ENCODE data around the gene STYXL2.
A peak's percentile ranks its signal among the peaks of the same experiment; 100 is the strongest.

The STYXL2 gene

DNA sequence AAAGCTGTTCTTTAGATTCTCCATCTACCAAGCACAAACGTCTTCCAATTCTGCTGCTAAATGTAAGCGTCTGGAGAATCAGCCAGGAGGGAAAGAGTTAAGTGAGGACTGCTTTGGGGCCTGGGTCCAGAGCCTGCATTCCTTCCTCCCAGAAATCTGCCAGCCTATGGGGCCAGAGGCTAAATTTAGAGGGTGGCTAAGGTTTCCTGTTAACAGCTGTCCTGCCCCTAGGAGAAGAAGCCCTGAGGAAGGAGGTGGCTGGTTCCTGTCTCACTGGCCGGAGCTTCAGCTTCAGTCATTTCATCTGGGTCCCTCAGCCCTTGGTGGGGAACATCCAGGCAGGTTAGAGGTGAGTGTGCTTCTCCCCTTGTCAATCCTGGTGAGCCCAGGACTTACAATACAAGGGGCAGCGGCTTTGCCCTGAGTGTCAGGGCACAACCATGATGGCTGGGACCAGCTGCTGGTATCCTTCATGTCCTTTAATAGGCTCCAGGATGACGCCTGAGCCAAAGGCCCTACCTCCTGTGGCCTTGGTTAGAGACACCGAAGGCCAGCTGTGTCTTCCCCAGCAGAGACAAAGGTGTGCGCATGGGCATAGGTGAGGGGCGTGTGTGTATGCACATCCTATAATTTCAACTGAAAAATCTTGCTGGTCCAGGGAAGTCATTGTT is at the start of gene STYXL2:
Gene STYXL2 (plus strand): TSS at position 230 of the 671 bp plus-strand sequence. CDS start 775 bp downstream, outside the sequence.
- DNase-seq (ENCODE audit: low read depth in 2 of 2, low spot score in 1 of 2): no peak

DNA sequence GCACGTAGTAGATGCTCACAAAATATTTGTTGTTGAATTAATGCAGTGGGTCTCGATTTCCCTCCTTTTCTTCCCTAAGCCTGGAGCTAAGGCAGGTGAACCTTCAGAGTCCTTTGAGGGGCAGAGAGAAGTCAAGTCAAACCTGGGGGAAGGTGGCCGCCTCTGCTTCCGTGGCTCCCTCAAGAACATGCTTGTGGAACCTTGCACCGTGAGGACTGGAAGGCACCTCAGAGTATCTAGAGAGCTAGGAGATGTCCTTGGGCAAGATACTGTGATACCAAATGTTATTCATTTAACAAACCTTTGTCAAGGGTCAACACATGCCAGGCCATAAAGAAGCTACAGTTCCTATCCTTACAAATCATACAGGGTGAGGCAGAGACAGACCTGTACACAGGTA is 42.0 kb upstream of the STYXL2 start:
- no peak for DNase-seq (ENCODE audit: low read depth in 2 of 2, low spot score in 1 of 2)

DNA sequence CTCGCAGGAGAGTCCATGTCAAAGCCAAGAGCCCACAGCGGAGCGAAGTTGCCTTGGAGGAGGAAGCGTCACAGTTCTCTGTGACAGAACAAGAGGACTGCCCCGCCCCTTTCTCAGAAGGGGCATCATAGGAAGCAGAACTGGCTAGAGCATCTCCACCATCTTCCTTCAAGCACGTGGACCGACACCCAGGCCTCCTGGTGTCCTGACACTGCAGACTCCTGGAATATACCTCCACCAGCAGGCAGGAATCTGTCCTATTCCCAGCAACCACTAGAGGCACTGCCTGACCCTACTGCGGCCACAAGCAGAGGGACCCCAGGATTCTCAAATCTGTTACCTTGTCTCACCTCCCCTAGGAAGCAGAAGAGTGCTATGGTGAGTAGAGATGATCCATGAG is 41.5 kb upstream of the STYXL2 start:
- DNase-seq (ENCODE audit: low read depth in 2 of 2, low spot score in 1 of 2): no peak

DNA sequence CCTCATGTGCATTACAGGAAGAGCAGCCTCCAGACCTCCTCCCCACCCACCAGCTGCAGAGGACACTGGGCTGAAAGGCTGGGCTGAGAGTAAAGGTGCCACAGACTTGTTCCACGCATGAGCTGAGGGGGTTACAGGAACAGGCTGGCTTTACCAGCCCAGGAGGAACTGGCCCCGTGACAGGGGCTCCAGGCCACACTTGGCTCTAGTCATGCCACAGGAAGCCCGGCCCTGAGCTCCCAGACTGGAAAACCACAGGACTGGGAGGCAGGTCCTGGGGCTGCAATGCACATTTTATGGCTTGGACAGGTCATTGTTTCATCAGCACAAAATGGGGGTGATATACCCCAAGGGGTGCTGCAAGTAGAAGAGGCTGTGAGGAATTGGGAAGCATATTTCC is 39.3 kb upstream of the STYXL2 start:
- DNase-seq (ENCODE audit: low read depth in 2 of 2, low spot score in 1 of 2): no peak

DNA sequence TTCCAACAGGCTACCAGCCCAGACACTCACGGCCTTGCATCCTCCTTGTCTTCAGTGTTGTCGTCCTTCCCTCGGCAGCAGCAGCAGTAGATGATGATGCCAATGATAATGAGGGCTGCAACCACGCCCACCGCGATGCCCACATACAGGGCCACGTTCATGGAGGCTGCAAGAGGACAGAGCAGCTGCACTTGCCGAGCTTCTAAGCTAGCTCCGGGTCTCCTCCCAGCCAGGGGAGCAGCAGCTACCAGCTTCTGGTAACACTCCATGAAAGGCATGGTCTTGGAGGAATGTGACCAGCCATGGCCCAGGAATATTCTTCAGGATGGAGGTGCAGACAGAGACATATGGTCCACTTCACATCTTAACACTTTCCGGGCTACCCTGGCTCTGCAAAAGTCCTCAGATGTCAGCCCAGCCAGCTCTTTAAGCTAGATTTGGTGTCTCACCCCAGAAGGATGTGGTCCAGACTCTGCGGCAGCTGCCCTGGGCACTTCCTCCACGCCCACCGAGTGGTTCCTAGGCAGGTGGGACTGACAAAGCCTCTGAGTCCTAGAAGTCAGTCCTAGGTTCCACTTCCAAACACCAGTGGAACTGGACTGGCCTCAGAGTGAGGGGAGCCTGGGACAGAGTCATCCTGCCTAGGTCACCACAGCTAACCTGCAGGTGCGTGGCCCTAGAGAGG is 38.8 kb upstream of the STYXL2 start:
- DNase-seq (ENCODE audit: low read depth in 2 of 2, low spot score in 1 of 2): no peak

DNA sequence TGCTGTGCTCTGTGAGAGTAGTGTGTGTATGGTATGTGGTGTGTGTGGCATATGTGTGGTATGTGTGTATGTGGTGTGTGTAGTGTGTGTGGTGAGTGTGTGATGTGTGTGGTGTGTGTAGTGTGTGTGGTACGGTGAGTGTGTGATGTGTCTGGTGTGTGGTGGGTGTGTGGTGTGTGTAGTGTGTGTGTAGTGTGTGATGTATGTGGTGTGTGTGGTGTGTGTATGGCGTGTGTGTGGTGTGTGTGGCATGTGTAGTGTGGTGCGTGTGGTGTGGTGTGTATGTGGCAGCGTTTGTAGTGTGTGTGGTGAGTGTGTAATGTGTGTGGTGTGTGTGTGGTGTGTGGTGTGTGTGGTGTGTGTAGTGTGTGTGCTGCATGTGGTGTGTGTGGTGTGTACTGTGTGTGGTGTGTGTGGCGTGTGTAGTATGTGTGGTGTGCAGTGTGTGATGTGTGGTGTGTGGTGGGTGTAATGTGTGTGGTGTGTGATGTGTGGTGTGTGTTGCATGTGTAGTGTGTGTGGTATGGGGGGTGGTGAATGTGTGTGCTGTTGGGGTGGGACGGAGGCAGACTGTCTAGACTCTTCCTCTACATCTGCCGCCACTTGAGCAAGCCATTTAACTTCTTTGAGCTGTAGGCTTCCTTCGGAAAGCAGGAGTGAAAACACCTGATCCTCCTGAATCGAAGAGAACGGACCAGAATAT is 37.2 kb upstream of the STYXL2 start:
- DNase-seq (ENCODE audit: low read depth in 2 of 2, low spot score in 1 of 2): no peak

DNA sequence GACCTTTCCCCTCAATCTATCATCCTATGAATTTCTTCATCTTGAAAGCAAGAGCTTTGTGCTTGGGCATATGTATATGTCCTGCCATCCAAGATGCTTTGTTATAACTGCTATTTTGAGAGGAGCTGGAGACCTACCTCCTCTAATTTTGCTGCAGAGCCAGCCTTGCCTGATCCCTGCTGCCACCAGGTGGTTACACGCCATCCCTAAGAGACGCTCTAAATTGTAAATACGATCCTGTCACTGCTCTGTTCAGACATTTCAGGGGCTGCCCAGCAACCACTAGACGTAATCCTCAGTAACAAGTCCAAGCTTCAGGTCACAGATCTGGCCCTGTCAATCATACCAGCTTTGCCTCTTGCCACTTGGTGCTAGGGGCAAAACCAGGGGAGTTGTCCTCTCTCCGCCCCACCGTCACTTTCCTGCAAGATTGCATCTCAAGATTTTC is 36.6 kb upstream of the STYXL2 start:
- no peak for DNase-seq (ENCODE audit: low read depth in 2 of 2, low spot score in 1 of 2)

DNA sequence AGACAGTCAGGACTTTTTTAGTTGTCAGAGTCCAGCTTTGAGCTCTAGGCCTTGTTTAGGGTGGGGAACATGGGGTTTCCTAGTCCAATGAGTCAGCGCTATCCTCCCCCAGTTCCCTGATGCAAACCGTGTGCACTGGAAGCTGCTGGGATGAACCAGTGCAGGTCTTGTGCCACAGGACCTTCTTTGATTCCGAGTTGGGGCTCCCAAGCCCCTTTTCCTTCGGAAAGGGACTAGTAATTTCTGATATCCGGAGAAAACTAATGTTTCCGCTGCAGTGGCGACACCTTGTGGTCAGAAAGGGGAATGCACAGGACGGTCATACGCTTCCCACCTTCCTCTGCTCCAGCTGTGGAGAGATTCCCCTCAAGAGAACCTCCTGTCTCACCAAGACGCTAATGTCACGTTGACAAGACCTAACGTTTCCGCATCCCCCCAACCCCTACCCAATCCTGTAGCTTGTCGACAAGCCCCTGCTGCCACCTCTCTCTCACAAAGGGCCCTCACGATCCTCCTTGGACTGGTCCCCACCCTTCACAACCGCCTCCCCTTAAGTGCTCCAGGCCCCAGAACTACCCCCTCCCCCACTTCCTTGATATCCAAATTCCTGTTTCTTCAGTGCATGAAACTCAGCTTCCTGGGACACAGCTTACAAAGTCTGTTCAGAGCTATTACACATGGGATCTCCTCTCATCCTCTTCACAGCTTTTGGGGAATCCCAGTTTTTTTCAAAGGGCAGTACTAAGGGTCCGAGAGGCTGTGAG is 34.6 kb upstream of the STYXL2 start:
- peak; percentile 51 to 54 for DNase-seq (ENCODE audit: low read depth in 2 of 2, low spot score in 1 of 2)

DNA sequence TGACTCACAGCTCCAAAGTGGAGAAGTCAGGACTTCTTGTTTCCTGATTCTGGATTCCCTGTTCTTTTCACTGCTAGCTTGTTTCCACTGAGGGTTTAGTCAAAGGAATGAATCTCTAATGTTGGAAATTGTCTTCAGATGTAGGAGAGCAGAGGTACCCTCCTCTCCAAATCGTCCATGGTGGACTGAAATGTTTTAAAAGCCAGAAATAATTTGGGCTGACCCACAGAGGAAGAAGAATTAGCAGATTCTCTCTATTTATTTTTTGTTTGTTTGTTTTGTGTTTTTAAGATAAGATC is 34.1 kb upstream of the STYXL2 start:
- no peak for DNase-seq (ENCODE audit: low read depth in 2 of 2, low spot score in 1 of 2)

DNA sequence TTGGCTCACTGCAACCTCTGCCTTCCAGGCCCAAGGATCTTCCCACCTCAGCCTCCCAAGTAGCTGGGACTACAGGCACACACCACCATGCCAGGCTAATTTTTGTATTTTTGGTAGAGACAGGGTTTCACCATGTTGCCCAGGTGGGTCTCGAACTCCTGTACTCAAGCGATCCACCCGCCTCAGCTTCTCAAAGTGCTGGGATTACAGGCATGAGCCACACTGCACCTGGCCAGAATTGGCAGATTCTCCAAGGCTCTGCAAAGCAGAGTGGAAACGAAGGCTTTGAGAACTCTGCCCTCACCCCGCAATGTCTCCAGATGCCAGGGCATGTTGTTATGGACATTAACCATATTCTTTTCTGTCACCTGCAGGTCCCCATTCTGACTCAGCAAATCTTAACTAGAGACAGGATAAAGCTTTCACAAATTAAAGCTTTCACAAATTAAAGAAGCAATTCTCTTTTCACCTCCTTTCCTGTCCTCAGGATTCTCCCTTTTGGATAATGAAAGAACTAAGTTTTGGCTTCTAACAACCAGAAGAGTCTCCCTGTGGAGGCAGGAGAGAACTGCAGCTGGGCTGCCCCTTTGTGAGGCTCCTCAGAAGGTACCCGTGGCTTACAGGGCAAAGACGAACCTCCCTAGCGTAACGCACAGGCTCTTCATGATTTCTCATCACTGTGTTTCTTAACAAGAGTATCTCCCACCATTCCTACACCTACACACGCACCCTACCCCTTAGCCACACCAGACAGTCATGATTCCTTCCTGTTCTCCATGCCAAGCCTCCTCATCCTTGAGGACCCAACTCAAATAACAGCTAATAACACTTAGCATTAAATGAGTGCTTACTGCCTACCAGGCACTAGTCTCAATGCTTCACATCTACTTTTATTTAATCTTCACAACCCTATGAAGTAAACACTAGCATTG is 33.5 kb upstream of the STYXL2 start:
- DNase-seq (ENCODE audit: low read depth in 2 of 2, low spot score in 1 of 2): no peak

DNA sequence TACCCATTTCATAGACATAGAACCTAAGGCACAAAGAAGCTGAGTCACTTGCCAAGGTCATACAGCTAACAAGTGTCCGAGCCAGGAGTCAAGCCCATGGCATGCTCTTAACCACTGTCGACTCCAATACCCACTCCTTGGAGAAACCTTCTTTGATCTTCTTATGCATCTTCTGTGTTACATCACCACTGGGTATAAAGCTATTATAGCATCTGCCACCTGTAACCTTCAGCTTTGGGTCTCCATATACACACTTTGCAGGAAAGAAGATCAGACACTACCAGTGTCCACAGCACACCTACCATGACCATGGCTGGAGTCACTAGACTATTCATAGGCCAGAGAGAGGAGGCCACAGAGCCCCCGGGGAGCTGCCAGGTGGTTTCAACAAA is 32.8 kb upstream of the STYXL2 start:
- DNase-seq (ENCODE audit: low read depth in 2 of 2, low spot score in 1 of 2): no peak

DNA sequence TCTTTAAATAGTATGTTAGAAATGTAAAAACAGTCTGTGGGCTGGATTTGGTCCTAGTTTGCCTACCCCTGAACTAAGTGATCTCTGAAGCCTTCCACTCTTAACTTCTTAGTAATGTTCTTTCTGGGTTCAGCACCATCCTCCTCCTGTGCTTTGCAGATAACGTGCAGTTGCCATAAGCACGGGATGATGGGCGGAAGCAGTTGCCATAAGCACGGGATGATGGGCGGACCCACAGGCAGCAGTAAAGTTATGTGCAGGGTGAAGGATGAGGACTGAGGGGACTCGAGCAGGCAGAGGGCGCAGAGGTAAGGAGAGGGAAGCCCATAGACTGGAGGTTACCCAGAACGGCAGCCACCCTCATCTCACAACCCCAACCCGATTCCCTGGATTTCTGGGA is 29.3 kb upstream of the STYXL2 start:
- DNase-seq (ENCODE audit: low read depth in 2 of 2, low spot score in 1 of 2): no peak

DNA sequence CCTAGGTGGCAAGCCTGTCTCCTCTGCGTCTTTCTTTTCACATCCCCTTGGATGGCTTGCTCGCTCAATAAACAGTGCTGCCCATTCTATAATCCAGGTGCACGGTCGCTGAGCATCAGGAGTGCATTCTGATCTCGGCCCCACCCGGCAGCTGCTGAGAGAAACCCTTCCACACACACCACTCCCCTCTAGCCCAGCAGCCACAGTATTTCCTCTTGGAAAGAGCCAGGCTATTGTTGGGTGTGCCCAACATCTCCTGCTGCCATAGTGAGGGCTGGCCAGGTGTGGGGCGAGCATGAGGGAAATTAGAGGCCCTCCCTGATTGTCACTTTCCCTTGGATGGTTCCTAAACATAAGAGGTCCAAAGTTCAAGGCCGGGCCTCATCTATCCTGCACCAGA is 28.4 kb upstream of the STYXL2 start:
- DNase-seq (ENCODE audit: low read depth in 2 of 2, low spot score in 1 of 2): no peak

DNA sequence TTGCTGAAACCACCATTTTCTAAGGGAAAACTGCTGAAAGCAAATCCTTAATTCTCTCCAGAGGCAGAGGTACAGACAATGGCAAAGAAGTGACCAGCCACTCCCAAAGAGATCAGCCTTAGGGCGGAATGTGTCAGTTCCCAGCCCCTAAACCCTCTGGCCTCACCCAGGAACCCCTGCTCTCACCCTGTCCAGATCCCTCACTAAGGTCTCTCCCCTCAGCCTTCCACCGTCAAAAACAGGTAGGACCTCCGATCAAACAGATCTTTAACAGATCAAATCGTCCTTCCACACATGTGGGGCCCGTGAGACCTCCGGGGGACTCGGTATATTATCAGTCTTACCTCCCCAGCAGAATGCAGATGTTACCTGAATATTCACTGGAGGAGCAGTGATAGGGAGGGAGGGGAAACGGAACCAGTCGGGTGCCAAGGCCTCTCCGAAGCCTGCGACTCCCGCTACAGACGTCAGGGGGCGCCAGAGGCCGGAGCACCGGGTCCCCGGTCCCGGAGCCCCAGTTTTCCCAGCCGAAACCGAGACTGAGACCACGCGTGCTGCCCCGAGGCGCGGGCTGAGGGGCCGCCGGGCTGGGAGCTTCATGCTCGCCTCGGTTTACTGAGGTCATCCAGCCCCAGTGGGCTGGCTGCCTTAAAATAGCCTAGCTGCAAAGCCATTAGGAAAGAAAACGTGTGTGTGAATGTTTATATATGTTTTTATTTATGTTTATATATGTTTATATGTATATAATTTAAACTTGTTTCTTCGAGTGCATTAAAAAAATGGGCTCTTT is 27.3 kb upstream of the STYXL2 start:
- peak; percentile 69 to 72 for DNase-seq (ENCODE audit: low read depth in 2 of 2, low spot score in 1 of 2)

DNA sequence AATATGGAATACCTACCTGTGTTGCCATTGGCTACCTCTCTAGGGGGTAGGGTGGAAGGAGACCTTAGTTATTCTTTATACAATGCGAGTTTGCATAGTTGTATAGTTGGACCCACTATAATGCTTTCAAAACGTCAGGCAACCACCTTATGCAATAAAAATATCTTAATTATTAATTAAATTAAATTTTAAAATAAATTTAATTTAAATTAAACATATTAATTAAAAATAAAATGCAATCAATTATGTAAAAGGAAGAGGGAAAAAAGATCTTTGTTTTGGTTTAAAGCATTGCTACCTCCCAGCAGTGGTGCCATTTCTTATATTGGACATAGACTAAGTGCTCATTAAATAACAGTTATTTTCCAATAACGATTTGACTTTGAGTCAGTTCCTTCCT is 26.0 kb upstream of the STYXL2 start:
- no peak for DNase-seq (ENCODE audit: low read depth in 2 of 2, low spot score in 1 of 2)

DNA sequence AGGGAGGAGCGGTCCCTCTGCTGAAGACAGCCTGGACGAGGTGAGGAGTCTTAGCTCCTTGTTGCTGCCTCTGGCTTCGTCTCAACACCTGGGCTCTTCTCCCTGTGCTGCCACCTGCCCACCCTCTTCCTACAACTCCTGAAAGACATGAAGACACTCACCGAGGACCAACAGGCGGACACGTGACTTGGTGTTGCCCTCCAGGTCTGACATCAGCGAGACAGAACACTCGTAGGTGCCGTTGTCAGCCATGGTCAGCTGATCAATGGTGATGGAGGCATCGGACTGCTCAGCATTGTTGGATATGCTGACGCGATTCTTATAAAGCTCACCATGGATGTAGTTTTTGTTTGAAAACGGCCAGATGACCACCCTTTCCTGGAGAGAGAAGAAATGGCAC is 25.1 kb upstream of the STYXL2 start:
- no peak for DNase-seq (ENCODE audit: low read depth in 2 of 2, low spot score in 1 of 2)

DNA sequence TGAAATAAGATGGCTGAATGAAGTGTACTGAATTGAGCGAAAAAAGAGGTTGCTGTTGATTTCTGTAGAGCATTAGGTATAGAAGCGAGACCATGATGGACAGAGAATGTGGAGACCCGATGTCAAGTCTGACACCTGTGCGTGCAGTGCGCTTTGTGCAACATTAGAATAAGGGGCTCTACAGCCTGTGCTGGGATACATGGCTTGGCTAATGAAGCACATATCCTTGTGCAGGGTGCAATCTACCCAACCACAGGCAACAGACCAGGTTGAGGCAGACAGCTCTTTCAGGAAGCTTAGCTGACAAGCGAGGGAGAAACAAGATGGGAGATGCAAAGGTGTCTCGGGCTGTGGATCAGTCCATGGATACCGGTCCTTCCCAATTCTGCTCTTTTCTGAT is 22.6 kb upstream of the STYXL2 start:
- no peak for DNase-seq (ENCODE audit: low read depth in 2 of 2, low spot score in 1 of 2)

DNA sequence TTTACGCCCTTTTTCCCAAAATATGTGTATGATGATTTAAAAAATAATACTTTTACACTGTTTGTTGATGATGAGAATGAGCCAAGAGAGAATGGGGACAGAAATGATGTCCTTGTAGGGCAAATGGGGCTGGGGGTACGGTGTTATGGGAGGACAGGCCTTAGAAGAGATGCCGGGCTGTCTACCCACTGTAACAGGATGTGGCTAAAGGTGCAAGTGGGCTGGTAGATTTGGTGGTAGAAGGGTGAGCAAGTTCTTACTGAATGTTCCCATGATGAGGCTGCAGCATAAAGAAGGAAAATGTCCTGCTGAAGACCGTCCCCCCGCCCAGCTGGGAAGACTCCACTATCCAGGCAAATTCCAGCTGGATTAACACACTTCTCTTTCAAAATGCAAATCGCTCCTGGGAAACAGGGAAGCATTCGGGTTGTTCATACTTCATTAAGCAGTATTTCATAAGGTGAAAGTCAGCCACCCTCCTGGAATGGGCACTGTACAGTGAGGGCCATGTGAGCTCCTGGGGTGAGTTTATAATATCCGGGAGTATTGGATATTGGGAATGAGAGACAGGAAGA is 17.7 kb upstream of the STYXL2 start:
- DNase-seq (ENCODE audit: low read depth in 2 of 2, low spot score in 1 of 2): no peak

DNA sequence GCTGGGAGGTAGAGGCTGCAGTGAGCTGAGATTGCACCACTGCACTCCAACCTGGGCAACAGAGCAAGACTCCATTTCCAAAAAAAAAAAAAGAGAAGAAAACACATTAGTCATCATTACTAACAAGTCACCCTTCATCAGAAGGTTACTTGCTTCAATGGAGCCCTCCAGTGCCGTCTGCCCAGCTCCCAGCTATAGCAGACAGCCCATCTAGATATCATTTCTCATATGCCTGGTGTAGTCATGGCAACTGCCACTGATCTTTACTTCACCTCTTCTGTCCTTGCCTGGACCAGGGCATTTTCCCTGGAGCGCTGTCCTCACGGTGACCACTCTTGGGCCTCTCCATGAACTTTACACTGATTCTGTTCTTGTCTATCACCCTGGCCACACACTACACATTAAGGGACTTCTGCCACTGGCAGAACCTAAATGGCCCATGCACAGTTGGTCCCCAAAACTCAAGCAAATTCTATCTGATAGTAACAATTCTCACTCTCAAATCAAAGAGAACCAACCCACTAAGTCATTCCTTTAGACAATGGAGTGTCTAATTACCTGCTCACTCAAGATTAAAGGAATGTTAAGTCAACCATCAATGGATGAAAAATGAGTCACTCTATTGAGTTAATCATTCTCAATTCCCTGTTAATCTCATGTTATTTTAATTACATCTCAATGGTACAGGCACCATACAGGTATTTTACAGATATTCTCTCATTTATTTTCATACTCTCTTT is 16.6 kb upstream of the STYXL2 start:
- no peak for DNase-seq (ENCODE audit: low read depth in 2 of 2, low spot score in 1 of 2)
